Neural cell (in vitro differentiated cells): ENCODE measurements around the gene STRN3. TPM values are rescaled to one million over a fixed set of nuclear protein-coding genes. Genes with fewer than 3 reads are reported as not detected.

Experiments used
- H2AFZ ChIP-seq: fragments of 200-600, 300-800 bp; sonication (generic), shearing (Covaris generic); 2 replicates; pipeline ENCODE4 v1.6.0; 2014; ENCODE audit warnings: low read depth, mild to moderate bottlenecking, antibody characterized with exemption, low read length, moderate library complexity
- H3F3A ChIP-seq: fragments of 200-600 bp; shearing (Covaris generic); 2 replicates; pipeline ENCODE4 v1.6.1; 2016; ENCODE audit warnings: mild to moderate bottlenecking, moderate library complexity, mixed read lengths, antibody characterized with exemption, low read length; ENCODE audit not compliant: insufficient read depth, poor library complexity, severe bottlenecking
- H3K27ac ChIP-seq: fragments of 200-600, 300-800 bp; sonication (generic), shearing (Covaris generic); 2 replicates; pipeline ENCODE4 v1.5.1; 2014; ENCODE audit warnings: mild to moderate bottlenecking, low read length, moderate library complexity
- H3K27me3 ChIP-seq: fragments of 300-800, 200-600 bp; sonication (generic), shearing (Covaris generic); 2 replicates; pipeline ENCODE4 v1.6.0; 2014; ENCODE audit warnings: mild to moderate bottlenecking, low read depth, low read length, moderate library complexity; ENCODE audit not compliant: insufficient read depth
- H3K36me3 ChIP-seq: fragments of 300-800, 200-600 bp; sonication (generic), shearing (Covaris generic); 2 replicates; pipeline ENCODE4 v1.5.1; 2014; ENCODE audit warnings: mild to moderate bottlenecking, antibody characterized with exemption, low read length, moderate library complexity; ENCODE audit not compliant: insufficient read depth
- H3K4me2 ChIP-seq: fragments of 300-800, 200-600 bp; sonication (generic), shearing (Covaris generic); 2 replicates; pipeline ENCODE4 v1.6.0; 2014; ENCODE audit warnings: mild to moderate bottlenecking, low read length
- H3K4me3 ChIP-seq: fragments of 300-800, 200-600 bp; sonication (generic), shearing (Covaris generic); 2 replicates; pipeline ENCODE4 v1.5.1; 2014; ENCODE audit warnings: mild to moderate bottlenecking, low read length, moderate library complexity
- H3K79me2 ChIP-seq: fragments of 200-600 bp; shearing (Covaris generic); replicated peaks from 2 replicates; pipeline ENCODE4 v1.6.0; 2014; ENCODE audit warnings: mild to moderate bottlenecking, low read length, moderate library complexity; ENCODE audit not compliant: insufficient read depth
- H3K9ac ChIP-seq: fragments of 300-800, 200-600 bp; sonication (generic), shearing (Covaris generic); 2 replicates; pipeline ENCODE4 v1.6.1; 2016; ENCODE audit warnings: mild to moderate bottlenecking, low read length, mixed read lengths
- H3K9me2 ChIP-seq: fragments of 200-600 bp; shearing (Covaris generic); 2 replicates; pipeline ENCODE4 v1.6.1; 2016; ENCODE audit warnings: mild to moderate bottlenecking, low read length, mixed read lengths; ENCODE audit not compliant: insufficient read depth
- H3K9me3 ChIP-seq: fragments of 200-600, 300-800 bp; sonication (generic), shearing (Covaris generic); 2 replicates; pipeline ENCODE4 v1.6.1; 2016; ENCODE audit warnings: mild to moderate bottlenecking, mixed run types, low read length, moderate library complexity, mixed read lengths
- H4K20me1 ChIP-seq: fragments of 200-600 bp; shearing (Covaris generic); 2 replicates; pipeline ENCODE4 v1.6.1; 2016; ENCODE audit warnings: mild to moderate bottlenecking, mixed run types; ENCODE audit not compliant: insufficient read depth
- EP300 ChIP-seq: fragments of 450-650 bp; conservative IDR thresholded peaks from 2 replicates; pipeline ENCODE4 v1.6.1; 2014; ENCODE audit warnings: antibody characterized with exemption, mild to moderate bottlenecking, moderate library complexity; ENCODE audit not compliant: poor library complexity, severe bottlenecking
- EZH2 ChIP-seq: fragments of 200-600, 300-800 bp; shearing (Covaris generic), sonication (generic); IDR thresholded peaks from 2 replicates; pipeline ENCODE4 v1.6.1; 2014; ENCODE audit warnings: antibody characterized with exemption, low read length, borderline replicate concordance, mild to moderate bottlenecking; ENCODE audit not compliant: insufficient read depth, poor library complexity, severe bottlenecking
- MXI1 ChIP-seq: fragments of 450-650 bp; conservative IDR thresholded peaks from 2 replicates; pipeline ENCODE4 v1.6.1; 2014; ENCODE audit warnings: antibody characterized with exemption, mild to moderate bottlenecking; ENCODE audit not compliant: poor library complexity, severe bottlenecking
- POLR2AphosphoS5 ChIP-seq: IDR thresholded peaks from 2 replicates; pipeline ENCODE4 v1.6.1; 2012
- RAD21 ChIP-seq: fragments of 450-650 bp; conservative IDR thresholded peaks from 2 replicates; pipeline ENCODE4 v1.6.1; 2014; ENCODE audit warnings: antibody characterized with exemption, mild to moderate bottlenecking, moderate library complexity
- SMC3 ChIP-seq: fragments of 450-650 bp; conservative IDR thresholded peaks from 2 replicates; pipeline ENCODE4 v1.6.1; 2014; ENCODE audit warnings: antibody characterized with exemption, mild to moderate bottlenecking, moderate library complexity; ENCODE audit not compliant: poor library complexity
- TAF1 ChIP-seq: IDR thresholded peaks from 2 replicates; pipeline ENCODE4 v1.6.1; 2012; ENCODE audit warnings: low read depth
- polyA plus RNA-seq: library from polyadenylated mRNA; depleted of rRNA; stranded (reverse); fragments of >200 nt; gene quantifications from 2 replicates; pipeline ENCODE4 v1.2.3, GENCODE V29; 2014
- TF ChIP-seq, protein P1 (sequence below): fragments of 450-650 bp; IDR thresholded peaks from 2 replicates; pipeline ENCODE4 v1.5.1; 2014; ENCODE audit warnings: antibody characterized with exemption, mild to moderate bottlenecking, moderate library complexity; ENCODE audit not compliant: poor library complexity, severe bottlenecking
- TF ChIP-seq, protein P2 (sequence below): IDR thresholded peaks from 2 replicates; pipeline ENCODE4 v1.6.1; 2012; ENCODE audit warnings: borderline replicate concordance

The STRN3 gene
- polyA plus RNA-seq, 1 donor from 2014 or later, result 60.1 TPM

DNA sequence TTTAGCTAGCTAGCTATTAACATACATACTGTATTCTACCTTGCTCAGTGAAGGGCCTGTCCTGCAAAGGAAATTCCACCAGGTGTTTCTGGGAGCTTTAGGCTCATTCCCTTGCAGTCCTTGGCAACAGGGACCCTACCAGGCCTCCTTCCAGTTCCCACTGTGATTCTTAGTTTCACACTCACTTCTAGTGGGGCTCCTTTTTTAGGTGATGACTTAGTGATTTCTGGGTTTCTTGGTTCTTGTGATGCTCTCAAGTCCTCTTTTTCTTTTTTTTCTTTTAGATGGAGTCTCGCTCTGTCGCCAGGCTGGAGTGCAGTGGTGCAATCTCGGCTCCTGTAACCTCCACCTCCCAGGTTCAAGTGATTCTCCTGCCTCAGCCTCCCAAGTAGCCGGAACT, 10.4 kb upstream of the STRN3 start:
- TF ChIP-seq POLR2AphosphoS5 (no peak), EZH2 (no peak), MXI1 (no peak), TAF1 (no peak), RAD21 (no peak), SMC3 (no peak), EP300 (no peak)
- TF ChIP-seq, protein P1, sequence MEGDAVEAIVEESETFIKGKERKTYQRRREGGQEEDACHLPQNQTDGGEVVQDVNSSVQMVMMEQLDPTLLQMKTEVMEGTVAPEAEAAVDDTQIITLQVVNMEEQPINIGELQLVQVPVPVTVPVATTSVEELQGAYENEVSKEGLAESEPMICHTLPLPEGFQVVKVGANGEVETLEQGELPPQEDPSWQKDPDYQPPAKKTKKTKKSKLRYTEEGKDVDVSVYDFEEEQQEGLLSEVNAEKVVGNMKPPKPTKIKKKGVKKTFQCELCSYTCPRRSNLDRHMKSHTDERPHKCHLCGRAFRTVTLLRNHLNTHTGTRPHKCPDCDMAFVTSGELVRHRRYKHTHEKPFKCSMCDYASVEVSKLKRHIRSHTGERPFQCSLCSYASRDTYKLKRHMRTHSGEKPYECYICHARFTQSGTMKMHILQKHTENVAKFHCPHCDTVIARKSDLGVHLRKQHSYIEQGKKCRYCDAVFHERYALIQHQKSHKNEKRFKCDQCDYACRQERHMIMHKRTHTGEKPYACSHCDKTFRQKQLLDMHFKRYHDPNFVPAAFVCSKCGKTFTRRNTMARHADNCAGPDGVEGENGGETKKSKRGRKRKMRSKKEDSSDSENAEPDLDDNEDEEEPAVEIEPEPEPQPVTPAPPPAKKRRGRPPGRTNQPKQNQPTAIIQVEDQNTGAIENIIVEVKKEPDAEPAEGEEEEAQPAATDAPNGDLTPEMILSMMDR, result no peak
- TF ChIP-seq, protein P2, sequence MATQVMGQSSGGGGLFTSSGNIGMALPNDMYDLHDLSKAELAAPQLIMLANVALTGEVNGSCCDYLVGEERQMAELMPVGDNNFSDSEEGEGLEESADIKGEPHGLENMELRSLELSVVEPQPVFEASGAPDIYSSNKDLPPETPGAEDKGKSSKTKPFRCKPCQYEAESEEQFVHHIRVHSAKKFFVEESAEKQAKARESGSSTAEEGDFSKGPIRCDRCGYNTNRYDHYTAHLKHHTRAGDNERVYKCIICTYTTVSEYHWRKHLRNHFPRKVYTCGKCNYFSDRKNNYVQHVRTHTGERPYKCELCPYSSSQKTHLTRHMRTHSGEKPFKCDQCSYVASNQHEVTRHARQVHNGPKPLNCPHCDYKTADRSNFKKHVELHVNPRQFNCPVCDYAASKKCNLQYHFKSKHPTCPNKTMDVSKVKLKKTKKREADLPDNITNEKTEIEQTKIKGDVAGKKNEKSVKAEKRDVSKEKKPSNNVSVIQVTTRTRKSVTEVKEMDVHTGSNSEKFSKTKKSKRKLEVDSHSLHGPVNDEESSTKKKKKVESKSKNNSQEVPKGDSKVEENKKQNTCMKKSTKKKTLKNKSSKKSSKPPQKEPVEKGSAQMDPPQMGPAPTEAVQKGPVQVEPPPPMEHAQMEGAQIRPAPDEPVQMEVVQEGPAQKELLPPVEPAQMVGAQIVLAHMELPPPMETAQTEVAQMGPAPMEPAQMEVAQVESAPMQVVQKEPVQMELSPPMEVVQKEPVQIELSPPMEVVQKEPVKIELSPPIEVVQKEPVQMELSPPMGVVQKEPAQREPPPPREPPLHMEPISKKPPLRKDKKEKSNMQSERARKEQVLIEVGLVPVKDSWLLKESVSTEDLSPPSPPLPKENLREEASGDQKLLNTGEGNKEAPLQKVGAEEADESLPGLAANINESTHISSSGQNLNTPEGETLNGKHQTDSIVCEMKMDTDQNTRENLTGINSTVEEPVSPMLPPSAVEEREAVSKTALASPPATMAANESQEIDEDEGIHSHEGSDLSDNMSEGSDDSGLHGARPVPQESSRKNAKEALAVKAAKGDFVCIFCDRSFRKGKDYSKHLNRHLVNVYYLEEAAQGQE, result no peak
- no peaks in the 10 kb centered on the region for H3K9me3 ChIP-seq
- H3K9ac ChIP-seq, result no peak overlapping the region
- no peaks in the 10 kb centered on the region for H3K27me3 ChIP-seq
- H3K4me3 ChIP-seq, result no peak overlapping the region
- H3F3A ChIP-seq, result no peaks in the 10 kb centered on the region
- H3K9me2 ChIP-seq, result no peaks in the 10 kb centered on the region
- no peaks in the 10 kb centered on the region for H3K79me2 ChIP-seq
- H3K4me2 ChIP-seq, result no peak overlapping the region
- no peak overlapping the region for H3K27ac ChIP-seq
- no peaks in the 10 kb centered on the region for H3K36me3 ChIP-seq
- H4K20me1 ChIP-seq, result no peaks in the 10 kb centered on the region
- no peak overlapping the region for H2AFZ ChIP-seq

DNA sequence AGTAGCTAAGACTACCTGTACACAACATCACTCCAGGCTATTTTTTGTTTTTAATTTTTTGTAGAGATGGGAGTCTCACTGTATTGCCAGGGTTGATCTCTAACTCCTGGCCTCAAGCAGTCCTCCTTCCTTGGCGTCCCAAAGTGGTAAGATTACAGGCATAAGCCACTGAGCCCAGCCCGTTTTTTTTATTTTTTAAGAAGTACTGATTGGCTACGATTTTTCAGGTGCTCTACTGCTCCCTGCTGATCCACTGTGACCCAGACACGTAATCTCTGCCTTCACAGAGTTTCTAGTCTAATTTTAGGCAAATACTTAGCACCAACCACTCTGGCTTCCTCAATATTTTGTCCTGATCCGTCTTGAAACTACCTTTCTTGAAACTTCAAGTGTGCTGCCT, 4.3 kb upstream of the STRN3 start:
- no peaks in the 10 kb centered on the region for H3K9me3 ChIP-seq
- no peak overlapping the region for H3K4me2 ChIP-seq

More for the DNA sequence above, 4.3 kb upstream of the STRN3 start:
- Histone ChIP-seq H3F3A (no peaks in the 10 kb centered on the region), H3K9ac (no peak overlapping the region), H3K4me3 (no peak overlapping the region), H3K9me2 (no peaks in the 10 kb centered on the region), H3K79me2 (peaks cover 14% of the 10 kb centered on the region), H2AFZ (no peak overlapping the region), H4K20me1 (no peaks in the 10 kb centered on the region), H3K27ac (no peak overlapping the region), H3K27me3 (no peaks in the 10 kb centered on the region), H3K36me3 (no peaks in the 10 kb centered on the region)
- TF ChIP-seq MXI1 (no peak), RAD21 (no peak), EP300 (no peak), POLR2AphosphoS5 (no peak), TAF1 (no peak), EZH2 (no peak), SMC3 (no peak)
- TF ChIP-seq, protein P2, result no peak
- TF ChIP-seq, protein P1, result no peak
